Tibial nerve (tissue), 4 donors: ENCODE results near the gene CDC42BPB. TPM values are rescaled to one million over a fixed set of nuclear protein-coding genes. Genes with fewer than 3 reads are reported as not detected.
"Not testable (repeated sequence)": the region's sequence is repeated elsewhere in the genome, so short reads cannot be mapped to it uniquely, and the experiment has no call there.

Experiments used
- DNase-seq, 2 donors: peaks; one replicate each; pipeline ENCODE4 v3.0.0-alpha.2; 2019; ENCODE audit warnings: low spot score in 2 of 2
- H3K27ac ChIP-seq, 4 donors: fragments of 200-600 bp; sonication (generic) in 3 of 4; one replicate each; pipeline ENCODE4 v1.5.1; 2017 to 2019; ENCODE audit warnings: mild to moderate bottlenecking in 1 of 4
- H3K27me3 ChIP-seq, 2 donors: fragments of 200-600 bp; sonication (generic) in 1 of 2; one replicate each; pipeline versions ENCODE4 v1.5.1 to v1.6.0; 2017 to 2019
- H3K36me3 ChIP-seq, 3 donors: fragments of 200-600 bp; sonication (generic); one replicate each; pipeline ENCODE4 v1.5.1; 2018 to 2019
- H3K4me1 ChIP-seq, 4 donors: fragments of 200-600 bp; sonication (generic) in 3 of 4; one replicate each; pipeline ENCODE4 v1.5.1; 2017 to 2019
- H3K4me3 ChIP-seq, 4 donors: fragments of 200-600 bp; sonication (generic) in 3 of 4; one replicate each; pipeline ENCODE4 v1.5.1; 2017 to 2019; ENCODE audit warnings: mild to moderate bottlenecking in 1 of 4, moderate library complexity in 1 of 4
- H3K9me3 ChIP-seq, 4 donors: fragments of 200-600 bp; sonication (generic) in 3 of 4; one replicate each; pipeline ENCODE4 v1.5.1; 2017 to 2019
- EP300 ChIP-seq, 2 donors: sonication (generic); formaldehyde crosslinking; IDR thresholded peaks; one replicate each; pipeline ENCODE4 v1.6.1; 2017; ENCODE audit warnings: antibody characterized with exemption in 2 of 2, mild to moderate bottlenecking in 1 of 2
- POLR2A ChIP-seq, 2 donors: fragments of 450-650 bp; IDR thresholded peaks; one replicate each; pipeline ENCODE4 v1.6.1; 2017; ENCODE audit warnings: antibody characterized with exemption in 2 of 2, mild to moderate bottlenecking in 2 of 2, moderate library complexity in 2 of 2
- WGBS, 2 donors: methylation state at CpG; one replicate each; pipeline ENCODE4 v1.1.5; 2018; 5-methylcytosine and 5-hydroxymethylcytosine counted together
- total RNA-seq, 4 donors: library from RNA; depleted of rRNA; stranded (reverse); fragments of >200 nt; gene quantifications; one replicate each; pipeline ENCODE4 v1.1.0, GENCODE V29; 2016
- TF ChIP-seq, protein P1 (sequence below), 5 experiments: fragments of 200-600 bp in 3 of 5; fragments of 450-650 bp in 2 of 5; sonication (generic) in 3 of 5; IDR thresholded peaks; one replicate each; pipeline ENCODE4 v1.5.1; 2016 to 2019; ENCODE audit warnings: antibody characterized with exemption in 5 of 5, mild to moderate bottlenecking in 3 of 5, moderate library complexity in 2 of 5

Gene CDC42BPB
- total RNA-seq, 4 donors from 2014 or later: 115 to 172 (median 134) TPM

DNA sequence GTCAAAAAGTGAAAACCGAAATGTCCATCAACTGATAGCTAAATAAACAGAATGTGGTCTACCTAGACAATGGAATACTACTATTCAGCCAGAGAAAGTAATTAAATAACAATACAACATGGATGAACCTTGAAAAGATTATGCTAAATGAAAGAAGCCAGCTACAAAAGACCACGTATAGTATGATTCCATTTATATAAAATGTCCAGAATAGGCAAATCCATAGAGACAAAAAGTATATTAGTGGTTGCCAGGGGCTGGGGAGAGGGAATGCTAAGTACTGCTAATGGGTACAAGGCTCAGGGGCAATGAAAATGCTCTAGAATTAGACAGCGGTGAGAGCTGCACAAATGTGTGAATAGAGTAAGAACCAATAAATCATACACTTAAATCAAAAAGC, 29.9 kb downstream of the CDC42BPB start:
- no peak for DNase-seq
- 97 to 99% methylated on average over 3 of the region's 3 CpGs for WGBS, 2 donors
- peaks cover 0 to 58% (median 8%) of the 10 kb centered on the region in 4 donors for H3K4me1 ChIP-seq

DNA sequence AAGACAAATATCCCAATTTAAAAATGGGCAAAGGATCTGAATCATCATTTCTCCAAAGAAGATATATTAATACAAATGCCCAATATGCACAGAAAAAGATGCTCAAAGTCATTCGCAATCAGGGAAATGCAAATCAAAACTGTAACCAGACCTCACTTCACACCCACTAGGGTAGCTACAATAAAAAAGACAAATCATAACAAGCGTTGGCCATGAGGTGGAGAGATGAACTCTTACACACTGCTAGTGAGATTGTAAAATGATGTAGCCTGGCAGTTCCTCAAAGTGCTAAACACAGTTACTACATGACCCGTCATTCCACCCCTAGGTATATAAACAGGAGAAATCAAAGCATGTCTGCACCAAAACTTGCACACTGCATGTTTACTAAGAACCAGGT, 30.4 kb downstream of the CDC42BPB start:
- Histone ChIP-seq H3K27ac (no peak overlapping the region), H3K4me3 (no peak overlapping the region), H3K27me3 (no peaks in the 10 kb centered on the region), H3K4me1 (peaks cover 0 to 58% (median 12%) of the 10 kb centered on the region in 4 donors), H3K36me3 (no peaks in the 10 kb centered on the region), H3K9me3 (peaks cover 0 to 5% (median 0%) of the 10 kb centered on the region in 4 donors)
- TF ChIP-seq EP300 (IDR thresholded peaks at IDR 0.05) (no peak), POLR2A (IDR thresholded peaks at IDR 0.05) (no peak)
- TF ChIP-seq, protein P1, sequence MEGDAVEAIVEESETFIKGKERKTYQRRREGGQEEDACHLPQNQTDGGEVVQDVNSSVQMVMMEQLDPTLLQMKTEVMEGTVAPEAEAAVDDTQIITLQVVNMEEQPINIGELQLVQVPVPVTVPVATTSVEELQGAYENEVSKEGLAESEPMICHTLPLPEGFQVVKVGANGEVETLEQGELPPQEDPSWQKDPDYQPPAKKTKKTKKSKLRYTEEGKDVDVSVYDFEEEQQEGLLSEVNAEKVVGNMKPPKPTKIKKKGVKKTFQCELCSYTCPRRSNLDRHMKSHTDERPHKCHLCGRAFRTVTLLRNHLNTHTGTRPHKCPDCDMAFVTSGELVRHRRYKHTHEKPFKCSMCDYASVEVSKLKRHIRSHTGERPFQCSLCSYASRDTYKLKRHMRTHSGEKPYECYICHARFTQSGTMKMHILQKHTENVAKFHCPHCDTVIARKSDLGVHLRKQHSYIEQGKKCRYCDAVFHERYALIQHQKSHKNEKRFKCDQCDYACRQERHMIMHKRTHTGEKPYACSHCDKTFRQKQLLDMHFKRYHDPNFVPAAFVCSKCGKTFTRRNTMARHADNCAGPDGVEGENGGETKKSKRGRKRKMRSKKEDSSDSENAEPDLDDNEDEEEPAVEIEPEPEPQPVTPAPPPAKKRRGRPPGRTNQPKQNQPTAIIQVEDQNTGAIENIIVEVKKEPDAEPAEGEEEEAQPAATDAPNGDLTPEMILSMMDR (IDR thresholded peaks at IDR 0.05): no peak
- no peak for DNase-seq
- 93 to 95% methylated on average over 3 of the region's 3 CpGs for whole genome bisulfite sequencing, 2 donors

More for the DNA sequence above, 29.9 kb downstream of the CDC42BPB start:
- H3K27me3 ChIP-seq: no peaks in the 10 kb centered on the region
- H3K36me3 ChIP-seq: no peaks in the 10 kb centered on the region
- no peak overlapping the region for H3K4me3 ChIP-seq
- H3K9me3 ChIP-seq: peaks cover 0 to 5% (median 0%) of the 10 kb centered on the region in 4 donors
- H3K27ac ChIP-seq: no peak overlapping the region
- no peak for TF ChIP-seq POLR2A (IDR thresholded peaks at IDR 0.05)
- TF ChIP-seq, protein P1 (IDR thresholded peaks at IDR 0.05): no peak
- TF ChIP-seq EP300 (IDR thresholded peaks at IDR 0.05): no peak

DNA sequence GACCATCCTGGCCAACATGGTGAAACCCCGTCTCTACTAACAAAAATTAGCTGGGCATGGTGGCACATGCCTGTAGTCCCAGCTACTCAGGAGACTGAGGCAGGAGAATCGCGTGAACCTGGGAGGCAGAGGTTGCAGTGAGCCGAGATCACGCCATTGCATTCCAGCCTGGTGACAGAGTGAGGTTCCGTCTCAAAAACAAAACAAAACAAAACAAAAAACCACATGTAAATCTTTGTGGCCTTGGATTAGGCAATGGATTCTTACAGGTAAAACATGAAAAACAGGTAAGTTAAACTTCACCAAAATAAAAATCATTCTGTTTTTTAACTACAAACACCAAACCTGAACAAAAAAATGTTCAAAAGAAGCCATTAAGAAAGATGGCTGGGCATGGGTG, 31.2 kb downstream of the CDC42BPB start:
- DNase-seq: not testable (repeated sequence)
- peaks cover 0 to 56% (median 16%) of the 10 kb centered on the region in 4 donors for H3K4me1 ChIP-seq
- WGBS, 2 donors: 97% methylated on average over 6 of the region's 6 CpGs

DNA sequence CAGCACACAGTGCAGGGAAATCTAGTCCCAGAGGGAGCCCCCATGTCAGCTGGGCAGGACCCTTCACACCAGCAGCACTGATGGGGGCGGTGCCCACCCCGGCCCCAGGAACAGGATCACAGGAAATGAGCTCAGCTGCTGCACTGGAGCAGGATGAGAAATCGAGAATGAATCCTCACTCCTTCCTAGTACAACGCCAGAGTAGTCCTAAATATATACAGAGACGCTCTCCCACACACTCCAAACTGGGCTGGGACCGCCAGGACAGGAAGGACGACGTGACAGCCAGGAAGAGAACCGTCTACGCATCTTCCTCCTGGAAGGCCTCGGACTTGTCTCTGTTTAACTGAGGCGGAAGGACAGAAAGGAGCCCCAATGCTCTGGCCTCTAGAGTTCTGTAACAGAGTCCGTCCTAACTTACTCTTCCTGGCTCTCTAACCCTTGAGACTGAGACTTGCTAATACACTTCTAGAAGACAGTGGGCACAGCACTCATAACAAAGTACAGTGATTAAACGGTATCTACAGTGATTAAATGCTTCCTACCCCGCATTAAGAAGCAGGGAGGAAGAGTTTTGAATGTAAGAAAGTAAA, 33.4 kb downstream of the CDC42BPB start:
- DNase-seq: no peak
- peaks cover 0 to 5% (median 0%) of the 10 kb centered on the region in 4 donors for H3K9me3 ChIP-seq
- TF ChIP-seq EP300 (IDR thresholded peaks at IDR 0.05): no peak
- TF ChIP-seq POLR2A (IDR thresholded peaks at IDR 0.05): no peak
- TF ChIP-seq, protein P1 (IDR thresholded peaks at IDR 0.05): no peak
- peaks cover 0 to 67% (median 18%) of the 10 kb centered on the region in 4 donors for H3K4me1 ChIP-seq
- WGBS, 2 donors: 31 to 32% methylated on average over 15 of the region's 15 CpGs
- H3K27ac ChIP-seq: peak overlapping the region in 1 of 4 donors; percentile 36
- H3K4me3 ChIP-seq: no peak overlapping the region
- peaks cover 0 to 16% (median 0%) of the 10 kb centered on the region in 3 donors for H3K36me3 ChIP-seq
- H3K27me3 ChIP-seq: no peaks in the 10 kb centered on the region

More for the DNA sequence above, 31.2 kb downstream of the CDC42BPB start:
- H3K27ac ChIP-seq, H3K36me3 ChIP-seq, H3K9me3 ChIP-seq, H3K27me3 ChIP-seq, H3K4me3 ChIP-seq: not testable (repeated sequence)

DNA sequence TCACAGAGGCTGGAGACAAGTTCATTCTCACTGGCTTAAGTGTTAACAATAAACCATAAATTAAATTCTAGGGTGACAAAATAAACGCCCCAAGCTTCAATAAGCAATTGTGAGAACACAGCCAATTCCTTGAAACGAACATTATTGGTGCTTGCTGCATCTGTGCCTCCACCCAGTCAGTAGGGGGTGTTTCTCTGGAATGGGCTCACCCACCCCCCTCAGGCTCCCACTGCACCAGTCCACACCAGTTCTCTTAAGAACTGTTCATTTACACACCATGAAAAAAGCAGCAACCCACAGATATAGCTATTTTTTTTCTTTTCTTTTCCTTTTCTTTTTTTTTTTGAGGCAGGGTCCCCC, 34.7 kb downstream of the CDC42BPB start:
- H3K27ac ChIP-seq: no peak overlapping the region

More for the DNA sequence above, 34.7 kb downstream of the CDC42BPB start:
- DNase-seq: no peak
- no peaks in the 10 kb centered on the region for H3K27me3 ChIP-seq
- no peak for TF ChIP-seq POLR2A (IDR thresholded peaks at IDR 0.05)
- TF ChIP-seq, protein P1 (IDR thresholded peaks at IDR 0.05): no peak
- no peak for TF ChIP-seq EP300 (IDR thresholded peaks at IDR 0.05)
- H3K36me3 ChIP-seq: peaks cover 0 to 16% (median 0%) of the 10 kb centered on the region in 3 donors
- H3K4me1 ChIP-seq: peaks cover 0 to 67% (median 21%) of the 10 kb centered on the region in 4 donors
- peaks cover 0 to 5% (median 0%) of the 10 kb centered on the region in 4 donors for H3K9me3 ChIP-seq
- H3K4me3 ChIP-seq: no peak overlapping the region
- WGBS, 2 donors: 10 to 17% methylated on average over 2 of the region's 2 CpGs
